ENCODE results near the gene ZNF280C.

The ZNF280C gene

DNA sequence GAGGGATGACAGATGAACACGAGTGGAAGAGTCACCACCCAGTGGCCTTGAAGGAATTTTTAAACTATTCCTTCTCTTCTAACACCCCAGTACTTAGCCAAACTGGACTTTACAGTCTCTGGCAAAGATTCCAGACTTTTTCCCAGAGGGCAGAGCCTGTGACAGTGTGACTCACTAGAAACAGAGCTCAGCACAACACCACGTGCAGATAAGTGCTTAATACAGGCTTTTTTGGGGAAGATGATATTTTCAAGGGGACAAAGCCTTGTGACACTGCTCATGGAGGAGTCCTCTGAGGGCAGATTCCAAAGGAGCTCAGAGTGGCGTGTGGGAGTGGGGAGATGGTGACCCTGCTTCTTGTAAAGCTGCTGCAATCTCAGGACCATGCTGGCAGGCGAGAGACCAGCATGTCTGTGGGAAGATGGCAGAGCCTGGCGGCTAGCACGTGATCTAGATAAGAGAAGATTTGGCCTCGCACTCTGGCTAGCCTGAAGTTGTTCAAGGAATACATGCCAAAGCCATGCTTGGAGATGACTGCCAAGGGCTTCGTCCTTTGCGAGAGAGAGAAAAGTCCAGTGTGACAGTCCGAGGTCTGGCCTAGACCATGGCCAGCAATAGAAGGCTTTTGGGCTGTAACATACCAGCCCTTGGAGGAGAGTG lies 94.5 kb downstream of the ZNF280C start:
- H3K27ac ChIP-seq (ENCODE audit: low read length): peak overlapping the region; percentile 75

DNA sequence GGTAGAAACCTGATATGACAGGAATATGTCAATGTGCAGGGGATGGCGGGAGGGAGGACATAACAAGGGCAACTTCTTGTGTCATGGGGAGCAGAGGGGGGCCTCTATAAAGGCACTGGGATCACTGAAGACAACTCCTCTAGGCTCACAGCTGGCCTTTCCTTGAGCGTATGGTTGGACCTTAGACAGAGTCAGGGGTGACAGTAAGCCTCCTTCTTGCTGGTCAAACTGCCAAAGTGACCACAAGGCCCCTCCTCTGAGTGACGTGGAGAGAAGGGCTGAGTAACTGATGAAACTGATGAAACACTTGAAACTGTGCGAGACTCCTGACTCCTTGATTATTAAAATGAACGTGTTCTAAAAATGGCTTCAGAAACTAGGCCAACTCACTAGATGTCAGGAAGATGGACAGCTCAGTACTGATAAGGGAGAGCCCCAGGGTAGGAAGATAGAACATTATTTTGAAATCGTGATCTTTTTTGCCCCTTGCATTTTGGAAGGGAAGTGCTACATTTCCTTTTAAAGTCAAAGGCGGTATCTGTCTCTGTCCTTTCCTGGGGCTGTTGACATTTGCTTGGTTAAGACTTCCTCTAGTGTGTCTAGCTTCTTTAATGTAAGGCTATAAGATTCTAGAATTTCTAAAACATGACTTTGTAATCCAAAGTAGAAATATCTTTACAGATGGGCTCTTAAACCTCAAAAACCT lies 95.4 kb downstream of the ZNF280C start:
- Histone ChIP-seq H3K4me1 (ENCODE audit: control insufficient read depth in 1 of 2, insufficient read depth in 2 of 2, low read length in 2 of 2) (peaks cover 0 to 11% of the 10 kb centered on the region in 2 donors), H3K4me3 (ENCODE audit: low read depth in 1 of 2, low read length in 2 of 2) (peak overlapping the region; percentile 11 to 18), H3K27me3 (ENCODE audit: low read depth, low read length) (no peaks in the 10 kb centered on the region), H3K36me3 (ENCODE audit: control insufficient read depth in 1 of 2, insufficient read depth in 2 of 2, low read length in 2 of 2) (no peaks in the 10 kb centered on the region), H3K9me3 (ENCODE audit: control insufficient read depth in 1 of 2, low read length in 2 of 2) (no peaks in the 10 kb centered on the region), H3K27ac (ENCODE audit: low read length) (peak overlapping the region; percentile 75)

More for the DNA sequence above, 94.5 kb downstream of the ZNF280C start:
- no peaks in the 10 kb centered on the region for H3K27me3 ChIP-seq (ENCODE audit: low read depth, low read length)
- H3K9me3 ChIP-seq (ENCODE audit: control insufficient read depth in 1 of 2, low read length in 2 of 2): no peaks in the 10 kb centered on the region
- H3K4me3 ChIP-seq (ENCODE audit: low read depth in 1 of 2, low read length in 2 of 2): no peak overlapping the region
- H3K4me1 ChIP-seq (ENCODE audit: control insufficient read depth in 1 of 2, insufficient read depth in 2 of 2, low read length in 2 of 2): peaks cover 0 to 11% of the 10 kb centered on the region in 2 donors
- no peaks in the 10 kb centered on the region for H3K36me3 ChIP-seq (ENCODE audit: control insufficient read depth in 1 of 2, insufficient read depth in 2 of 2, low read length in 2 of 2)

- H3K9me3 ChIP-seq (ENCODE audit: control insufficient read depth in 1 of 2, low read length in 2 of 2): no peaks in the 10 kb centered on the region
- H3K27ac ChIP-seq (ENCODE audit: low read length): no peak overlapping the region
- H3K36me3 ChIP-seq (ENCODE audit: control insufficient read depth in 1 of 2, insufficient read depth in 2 of 2, low read length in 2 of 2): no peaks in the 10 kb centered on the region
- H3K4me1 ChIP-seq (ENCODE audit: control insufficient read depth in 1 of 2, insufficient read depth in 2 of 2, low read length in 2 of 2): peaks cover 0 to 11% of the 10 kb centered on the region in 2 donors
- H3K4me3 ChIP-seq (ENCODE audit: low read depth in 1 of 2, low read length in 2 of 2): peak overlapping the region; percentile 44 to 71
- H3K27me3 ChIP-seq (ENCODE audit: low read depth, low read length): no peaks in the 10 kb centered on the region
These were observed 96.4 kb downstream of the ZNF280C start for GRCh38 chrX:130172127-130172845.

- Histone ChIP-seq H3K36me3 (ENCODE audit: control insufficient read depth in 1 of 2, insufficient read depth in 2 of 2, low read length in 2 of 2) (no peaks in the 10 kb centered on the region), H3K27me3 (ENCODE audit: low read depth, low read length) (no peaks in the 10 kb centered on the region), H3K4me3 (ENCODE audit: low read depth in 1 of 2, low read length in 2 of 2) (peak within 1 kb of the TSS; percentile 44 to 71), H3K27ac (ENCODE audit: low read length) (no peak within 1 kb of the TSS), H3K4me1 (ENCODE audit: control insufficient read depth in 1 of 2, insufficient read depth in 2 of 2, low read length in 2 of 2) (peaks cover 0 to 11% of the 10 kb centered on the region in 2 donors), H3K9me3 (ENCODE audit: control insufficient read depth in 1 of 2, low read length in 2 of 2) (no peaks in the 10 kb centered on the region)
These were observed 97.1 kb downstream of the ZNF280C start, which contains the start of gene RAB33A for GRCh38 chrX:130171446-130172126. RAB33A (plus strand) TSS chrX:130171962; CDS start chrX:130172063, 101 bp downstream.

- peak overlapping the region; percentile 44 to 71 for H3K4me3 ChIP-seq (ENCODE audit: low read depth in 1 of 2, low read length in 2 of 2)
- peaks cover 0 to 11% of the 10 kb centered on the region in 2 donors for H3K4me1 ChIP-seq (ENCODE audit: control insufficient read depth in 1 of 2, insufficient read depth in 2 of 2, low read length in 2 of 2)
- H3K36me3 ChIP-seq (ENCODE audit: control insufficient read depth in 1 of 2, insufficient read depth in 2 of 2, low read length in 2 of 2): no peaks in the 10 kb centered on the region
- H3K27me3 ChIP-seq (ENCODE audit: low read depth, low read length): no peaks in the 10 kb centered on the region
- no peak overlapping the region for H3K27ac ChIP-seq (ENCODE audit: low read length)
- H3K9me3 ChIP-seq (ENCODE audit: control insufficient read depth in 1 of 2, low read length in 2 of 2): no peaks in the 10 kb centered on the region
These were observed 97.8 kb downstream of the ZNF280C start for GRCh38 chrX:130170752-130171445.

GRCh38 chrX:130167040-130167439 lies 101.7 kb downstream of the ZNF280C start:
- Histone ChIP-seq H3K9me3 (ENCODE audit: control insufficient read depth in 1 of 2, low read length in 2 of 2) (no peaks in the 10 kb centered on the region), H3K27me3 (ENCODE audit: low read depth, low read length) (no peaks in the 10 kb centered on the region), H3K36me3 (ENCODE audit: control insufficient read depth in 1 of 2, insufficient read depth in 2 of 2, low read length in 2 of 2) (no peaks in the 10 kb centered on the region), H3K27ac (ENCODE audit: low read length) (no peak overlapping the region), H3K4me3 (ENCODE audit: low read depth in 1 of 2, low read length in 2 of 2) (peak overlapping the region in 1 of 2 donors; percentile 68), H3K4me1 (ENCODE audit: control insufficient read depth in 1 of 2, insufficient read depth in 2 of 2, low read length in 2 of 2) (peaks cover 0 to 14% of the 10 kb centered on the region in 2 donors)

GRCh38 chrX:130166503-130166777 lies 102.3 kb downstream of the ZNF280C start:
- Histone ChIP-seq H3K27me3 (ENCODE audit: low read depth, low read length) (no peaks in the 10 kb centered on the region), H3K27ac (ENCODE audit: low read length) (peak overlapping the region; percentile 88), H3K9me3 (ENCODE audit: control insufficient read depth in 1 of 2, low read length in 2 of 2) (no peaks in the 10 kb centered on the region), H3K36me3 (ENCODE audit: control insufficient read depth in 1 of 2, insufficient read depth in 2 of 2, low read length in 2 of 2) (no peaks in the 10 kb centered on the region), H3K4me1 (ENCODE audit: control insufficient read depth in 1 of 2, insufficient read depth in 2 of 2, low read length in 2 of 2) (peaks cover 0 to 13% of the 10 kb centered on the region in 2 donors), H3K4me3 (ENCODE audit: low read depth in 1 of 2, low read length in 2 of 2) (peak overlapping the region; percentile 68 to 77)

DNA sequence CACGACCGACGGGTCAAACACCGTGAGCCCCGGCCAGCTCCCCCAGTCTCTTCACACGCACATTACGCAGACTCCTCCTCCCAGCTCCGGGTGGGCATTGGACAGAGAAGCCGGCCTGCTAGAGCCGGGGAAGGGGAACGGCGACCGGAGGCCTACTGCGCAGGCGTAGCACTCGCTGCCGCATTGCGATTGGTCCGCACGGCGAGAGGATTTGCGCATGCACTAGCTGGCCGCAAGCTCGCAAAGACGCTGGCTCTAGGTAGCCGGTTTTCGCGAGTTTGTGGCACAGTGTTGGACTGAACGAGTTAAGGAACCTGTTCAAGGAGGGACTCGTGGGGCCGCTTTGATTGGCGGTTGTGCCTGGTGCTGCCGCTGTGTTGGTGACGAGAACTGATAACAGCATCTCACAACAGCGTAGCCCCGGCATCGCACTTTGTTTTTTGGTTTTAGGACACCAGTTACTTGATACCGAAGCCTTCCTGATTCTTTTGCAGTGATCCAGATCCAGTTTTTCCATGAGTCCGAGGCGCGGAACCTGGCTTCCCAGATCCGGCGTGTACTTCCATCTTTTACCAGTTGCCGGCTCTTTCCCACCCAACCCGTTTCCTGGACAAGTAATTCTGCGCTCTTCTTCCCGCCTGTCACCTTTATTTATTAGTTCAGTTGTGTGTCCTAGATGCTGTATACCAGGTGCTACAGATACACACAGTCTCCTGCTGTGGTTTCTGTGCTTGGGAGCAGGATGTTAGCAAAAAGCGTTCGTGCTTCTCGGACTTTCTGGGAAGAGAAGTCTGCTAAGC lies 102.8 kb downstream of the ZNF280C start, which contains the start of gene AIFM1:
Gene AIFM1, minus strand, starts transcription at position 139 of the 800 bp plus-strand sequence. CDS start 185 bp downstream, outside the sequence.
- Histone ChIP-seq H3K36me3 (ENCODE audit: control insufficient read depth in 1 of 2, insufficient read depth in 2 of 2, low read length in 2 of 2) (no peaks in the 10 kb centered on the region), H3K4me1 (ENCODE audit: control insufficient read depth in 1 of 2, insufficient read depth in 2 of 2, low read length in 2 of 2) (peaks cover 0 to 9% of the 10 kb centered on the region in 2 donors), H3K4me3 (ENCODE audit: low read depth in 1 of 2, low read length in 2 of 2) (peak within 1 kb of the TSS; percentile 68 to 77), H3K27me3 (ENCODE audit: low read depth, low read length) (no peaks in the 10 kb centered on the region), H3K9me3 (ENCODE audit: control insufficient read depth in 1 of 2, low read length in 2 of 2) (no peaks in the 10 kb centered on the region), H3K27ac (ENCODE audit: low read length) (peak within 1 kb of the TSS; percentile 88)

DNA sequence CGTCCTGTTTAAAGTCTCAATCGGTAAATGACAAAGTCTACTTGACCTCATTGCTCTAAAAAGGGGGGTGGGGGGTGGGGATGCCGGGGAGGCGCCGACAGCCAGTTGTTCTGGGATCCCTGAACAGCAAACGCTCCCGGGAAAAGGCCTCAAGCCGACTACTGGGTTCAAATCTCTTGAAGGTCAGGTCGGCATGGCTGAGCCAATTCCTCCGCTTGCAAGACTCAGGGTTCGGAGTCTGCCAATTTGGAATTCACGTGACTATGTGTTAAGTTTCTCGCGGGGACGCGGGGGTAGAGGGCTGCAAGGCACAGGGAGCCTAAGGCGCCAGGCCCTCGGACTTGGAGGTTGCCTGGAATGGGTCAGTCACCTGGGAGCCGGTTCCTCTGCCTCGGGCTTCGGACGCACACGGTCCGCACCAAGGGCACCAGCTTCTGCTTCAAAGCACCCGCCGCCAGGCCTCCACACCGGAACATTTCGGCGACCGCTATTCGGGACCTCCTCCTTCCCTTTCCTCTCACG lies 103.5 kb downstream of the ZNF280C start:
- peak overlapping the region; percentile 88 for H3K27ac ChIP-seq (ENCODE audit: low read length)

GRCh38 chrX:130163398-130163797 lies 105.3 kb downstream of the ZNF280C start:
- H3K27me3 ChIP-seq (ENCODE audit: low read depth, low read length): no peaks in the 10 kb centered on the region
- no peak overlapping the region for H3K27ac ChIP-seq (ENCODE audit: low read length)
- no peaks in the 10 kb centered on the region for H3K36me3 ChIP-seq (ENCODE audit: control insufficient read depth in 1 of 2, insufficient read depth in 2 of 2, low read length in 2 of 2)
- no peak overlapping the region for H3K4me3 ChIP-seq (ENCODE audit: low read depth in 1 of 2, low read length in 2 of 2)
- H3K4me1 ChIP-seq (ENCODE audit: control insufficient read depth in 1 of 2, insufficient read depth in 2 of 2, low read length in 2 of 2): peaks cover 0 to 7% of the 10 kb centered on the region in 2 donors
- H3K9me3 ChIP-seq (ENCODE audit: control insufficient read depth in 1 of 2, low read length in 2 of 2): no peaks in the 10 kb centered on the region

More for the DNA sequence above, 103.5 kb downstream of the ZNF280C start:
- Histone ChIP-seq H3K9me3 (ENCODE audit: control insufficient read depth in 1 of 2, low read length in 2 of 2) (no peaks in the 10 kb centered on the region), H3K27me3 (ENCODE audit: low read depth, low read length) (no peaks in the 10 kb centered on the region), H3K4me3 (ENCODE audit: low read depth in 1 of 2, low read length in 2 of 2) (peak overlapping the region; percentile 68 to 77), H3K36me3 (ENCODE audit: control insufficient read depth in 1 of 2, insufficient read depth in 2 of 2, low read length in 2 of 2) (no peaks in the 10 kb centered on the region), H3K4me1 (ENCODE audit: control insufficient read depth in 1 of 2, insufficient read depth in 2 of 2, low read length in 2 of 2) (peaks cover 0 to 7% of the 10 kb centered on the region in 2 donors)

Measured in muscle layer of duodenum (tissue), 2 donors.